ENCODE results near the gene NCOA4. TPM values are rescaled to one million over a fixed set of nuclear protein-coding genes. Genes with fewer than 3 reads are reported as not detected.

NCOA4 gene
- total RNA-seq, 2 experiments from 2014 or later = 86.2 to 86.6 TPM

- POLR2A ChIA-PET = interaction anchor here (1.0 to 3.0 kb wide), 2 partner anchors 10 to 12 kb away, joined by 3 to 10 read pairs; no protein-coding TSS in a partner anchor
- H3K36me3 Mint-ChIP-seq (ENCODE audit: low read depth) = peaks cover 21% of the 10 kb centered on the region
- no peak for ATAC-seq
- no peaks in the 10 kb centered on the region for H3K27me3 Mint-ChIP-seq
- CTCF ChIA-PET = interaction anchor here (0.8 to 2.8 kb wide), 5 partner anchors 9 to 785 kb away, joined by 3 to 17 read pairs (median 3); no protein-coding TSS in a partner anchor
- DNase-seq = peak; percentile 19
- intact Hi-C loops (cut with micrococcal nuclease) = no loop called here
- TF ChIP-seq CTCF (IDR thresholded peaks at IDR 0.05) = no peak
- no peaks in the 10 kb centered on the region for H3K9me3 Mint-ChIP-seq
- H3K4me1 Mint-ChIP-seq (ENCODE audit: low read depth) = peaks cover 74% of the 10 kb centered on the region
- peak overlapping the region; percentile 73 for H3K27ac Mint-ChIP-seq
- H3K4me3 Mint-ChIP-seq = no peak overlapping the region
Measured at GRCh38 chr10:46019569-46020343, 10.7 kb downstream of the NCOA4 start.

- DNase-seq = no peak
- peaks cover 70% of the 10 kb centered on the region for H3K4me1 Mint-ChIP-seq (ENCODE audit: low read depth)
- no peak for TF ChIP-seq CTCF (IDR thresholded peaks at IDR 0.05)
- H3K4me3 Mint-ChIP-seq = no peak overlapping the region
- ATAC-seq = no peak
- intact Hi-C loops (cut with micrococcal nuclease) = no loop called here
- CTCF ChIA-PET = interaction anchor here (0.9 to 4.5 kb wide), 4 partner anchors 10 to 210 kb away, joined by 3 to 22 read pairs (median 5); no protein-coding TSS in a partner anchor
- no peak overlapping the region for H3K27ac Mint-ChIP-seq
- H3K36me3 Mint-ChIP-seq (ENCODE audit: low read depth) = peaks cover 27% of the 10 kb centered on the region
- H3K27me3 Mint-ChIP-seq = no peaks in the 10 kb centered on the region
- POLR2A ChIA-PET = interaction anchor here (3.0 kb wide), 1 partner anchor 12 kb away, joined by 10 read pairs; no protein-coding TSS in a partner anchor
- H3K9me3 Mint-ChIP-seq = no peaks in the 10 kb centered on the region
Measured at GRCh38 chr10:46019177-46019528, 11.3 kb downstream of the NCOA4 start.

- CTCF ChIA-PET = interaction anchor here (0.9 to 4.5 kb wide), 3 partner anchors 11 to 16 kb away, joined by 3 to 22 read pairs (median 5); no protein-coding TSS in a partner anchor
- H3K9me3 Mint-ChIP-seq = no peaks in the 10 kb centered on the region
- peaks cover 65% of the 10 kb centered on the region for H3K4me1 Mint-ChIP-seq (ENCODE audit: low read depth)
- H3K36me3 Mint-ChIP-seq (ENCODE audit: low read depth) = peaks cover 28% of the 10 kb centered on the region
- POLR2A ChIA-PET = interaction anchor here (0.6 to 3.0 kb wide), 2 partner anchors 11 to 13 kb away, joined by 4 to 10 read pairs; no protein-coding TSS in a partner anchor
- H3K4me3 Mint-ChIP-seq = no peak overlapping the region
- DNase-seq (no peak), ATAC-seq (no peak)
- intact Hi-C loops (cut with micrococcal nuclease) = no loop called here
- peak overlapping the region; percentile 13 for H3K27ac Mint-ChIP-seq
- no peaks in the 10 kb centered on the region for H3K27me3 Mint-ChIP-seq
- no peak for TF ChIP-seq CTCF (IDR thresholded peaks at IDR 0.05)
Measured at GRCh38 chr10:46018453-46019176, 11.8 kb downstream of the NCOA4 start.

GRCh38 chr10:46017733-46018132 lies 12.7 kb downstream of the NCOA4 start:
- DNase-seq = no peak
- H3K36me3 Mint-ChIP-seq (ENCODE audit: low read depth) = peaks cover 32% of the 10 kb centered on the region
- H3K27me3 Mint-ChIP-seq = no peaks in the 10 kb centered on the region
- CTCF ChIA-PET = interaction anchor here (0.9 to 4.5 kb wide), 4 partner anchors 8 to 212 kb away, joined by 3 to 22 read pairs (median 6); no protein-coding TSS in a partner anchor
- no peaks in the 10 kb centered on the region for H3K9me3 Mint-ChIP-seq
- H3K4me3 Mint-ChIP-seq = no peak overlapping the region
- no peak for TF ChIP-seq CTCF (IDR thresholded peaks at IDR 0.05)
- intact Hi-C loops (cut with micrococcal nuclease) = no loop called here
- POLR2A ChIA-PET = interaction anchor here (0.6 to 3.0 kb wide), 3 partner anchors 10 to 16 kb away, joined by 3 to 10 read pairs (median 4); no protein-coding TSS in a partner anchor
- peak overlapping the region; percentile 13 for H3K27ac Mint-ChIP-seq
- peak; percentile 27 for ATAC-seq
- peaks cover 58% of the 10 kb centered on the region for H3K4me1 Mint-ChIP-seq (ENCODE audit: low read depth)

All from activated CD8-positive, alpha-beta T cell treated with anti-CD3 and anti-CD28 coated beads for 36 hours (primary cell).